ENCODE measurements around the gene THEM4. TPM values are rescaled to one million over a fixed set of nuclear protein-coding genes. Genes with fewer than 3 reads are reported as not detected.
"Not testable (repeated sequence)": the region's sequence is repeated elsewhere in the genome, so short reads cannot be mapped to it uniquely, and the experiment has no call there.

The THEM4 gene
- total and polyA plus RNA-seq, 2 of the 8 experiments (the other 6 are each of a cell fraction or from before 2014, with no cell fraction given): 9.9 to 11.2 TPM

DNA sequence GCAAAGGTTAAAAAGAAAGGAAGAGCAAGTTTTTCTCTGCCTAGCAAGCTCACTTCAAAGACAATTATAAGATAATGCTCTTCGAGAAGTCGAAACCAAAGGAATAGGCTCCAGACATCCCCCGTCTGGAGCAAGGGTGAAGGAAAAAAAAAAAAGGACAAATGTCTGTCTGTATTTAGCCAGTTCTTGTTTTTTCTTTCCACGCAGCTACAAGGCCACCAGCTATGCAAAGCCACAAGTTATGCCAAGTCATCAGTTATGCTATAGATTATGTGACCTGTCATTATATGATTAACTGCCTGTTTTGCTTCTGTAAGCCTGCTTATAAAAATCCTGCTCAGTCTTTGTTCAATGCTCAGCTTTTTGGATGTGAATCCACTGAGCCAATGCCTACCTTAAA is 53.4 kb downstream of the THEM4 start (continued):
- TF ChIP-seq HDAC2 (IDR thresholded peaks at IDR 0.05; ENCODE audit: borderline replicate concordance in 1 of 2, low read depth in 2 of 2, low read length in 2 of 2): no peak

DNA sequence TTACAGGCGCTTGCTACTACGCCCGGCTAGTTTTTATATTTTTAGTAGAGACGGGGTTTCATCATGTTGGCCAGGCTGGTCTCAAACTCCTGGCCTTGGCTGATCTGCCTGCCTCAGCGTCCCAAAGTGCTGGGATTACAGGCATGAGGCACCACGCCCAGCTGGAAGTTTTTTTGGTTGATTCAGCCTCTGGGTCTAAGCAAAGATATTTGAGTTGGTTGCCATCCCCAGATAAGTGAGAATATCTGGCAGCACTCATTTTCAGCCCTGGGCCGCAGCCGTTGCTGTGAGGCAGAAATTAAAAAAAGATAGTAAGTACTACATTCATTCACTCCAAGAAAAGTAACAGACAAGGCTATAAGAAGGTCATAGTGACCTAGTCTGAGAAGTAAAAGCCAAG is 53.8 kb downstream of the THEM4 start:
- DNase-seq (ENCODE audit: low read depth in 1 of 2, low spot score in 2 of 2); H4K8ac ChIP-seq (ENCODE audit: extremely low read depth, insufficient read depth, low read length); H2AFZ ChIP-seq (ENCODE audit: low read length); H4K20me1 ChIP-seq (replicated peaks in 1 of 2; ENCODE audit: control insufficient read depth in 1 of 2, insufficient read depth in 2 of 2, low read length in 2 of 2); H2BK5ac ChIP-seq (ENCODE audit: low read depth, low read length); H3K9me3 ChIP-seq (ENCODE audit: insufficient read depth in 2 of 2, low read depth in 1 of 2, low read length in 1 of 2); H4K5ac ChIP-seq (ENCODE audit: insufficient read length, low read depth, low read length); H3K79me1 ChIP-seq (ENCODE audit: low read depth, low read length); H3K4ac ChIP-seq (replicated peaks; ENCODE audit: insufficient read length, low read depth, low read length); H2BK15ac ChIP-seq (ENCODE audit: low read length); H3K4me1 ChIP-seq (replicated peaks in 1 of 4; ENCODE audit: control insufficient read depth in 3 of 4, insufficient read depth in 4 of 4, low read length in 3 of 4); H2AK5ac ChIP-seq (ENCODE audit: low read depth, low read length); H3K14ac ChIP-seq (ENCODE audit: insufficient read length); FAIRE-seq; H3K23me2 ChIP-seq (ENCODE audit: low read depth, low read length); H2BK20ac ChIP-seq (ENCODE audit: low read length); H3K4me2 ChIP-seq (ENCODE audit: insufficient read depth in 1 of 2, low read depth in 2 of 2, low read length in 2 of 2); H2BK12ac ChIP-seq (ENCODE audit: low read depth, low read length); H3K18ac ChIP-seq (ENCODE audit: extremely low read depth, low read length); H3K79me2 ChIP-seq (ENCODE audit: control insufficient read depth in 1 of 2, insufficient read depth in 2 of 2, low read length in 2 of 2); H3K23ac ChIP-seq (ENCODE audit: insufficient read length); H2BK120ac ChIP-seq (replicated peaks; ENCODE audit: low read depth, low read length); H3K56ac ChIP-seq (replicated peaks; ENCODE audit: insufficient read length, low read depth, low read length); H3K27ac ChIP-seq (ENCODE audit: low read depth, low read length); H3K9ac ChIP-seq (replicated peaks in 1 of 4; ENCODE audit: extremely low read depth in 1 of 4, low read depth in 3 of 4, low read length in 3 of 4); H4K91ac ChIP-seq (replicated peaks; ENCODE audit: insufficient read length, low read length); H3K36me3 ChIP-seq (ENCODE audit: control insufficient read depth in 2 of 4, insufficient read depth in 4 of 4, low read length in 3 of 4); H3K4me3 ChIP-seq (ENCODE audit: extremely low read depth in 1 of 4, insufficient read depth in 2 of 4, low read depth in 3 of 4, low read length in 4 of 4): not testable (repeated sequence)
- POLR2A ChIA-PET (ENCODE audit: partially characterized antibody): interaction anchor here (1.0 to 3.6 kb wide), 3 partner anchors 11 to 30 kb away, joined by 4 to 9 read pairs (median 8); partner anchors contain the start of gene C2CD4D
- 89% methylated on average over 8 of the region's 8 CpGs; no CpG with 5 or more reads in 1 of the 2 experiments for WGBS, 2 experiments (ENCODE audit: extremely low coverage in 1 of 2, insufficient coverage in 1 of 2, insufficient read length in 1 of 2, insufficient replicate concordance in 2 of 2, low coverage in 1 of 2, low lambda C conversion rate in 2 of 2, missing lambda C conversion rate in 1 of 2)
- CTCF ChIA-PET (ENCODE audit: partially characterized antibody): interaction anchor here (1.2 to 1.5 kb wide), 2 partner anchors 121 to 146 kb away, joined by 3 to 4 read pairs; no protein-coding TSS in a partner anchor
- H3K27me3 ChIP-seq (replicated peaks in 1 of 4; ENCODE audit: control insufficient read depth in 3 of 4, extremely low read depth in 1 of 4, insufficient read depth in 3 of 4, low read length in 3 of 4): peaks cover 18 to 35% (median 31%) of the 10 kb centered on the region in 4 experiments
